Panc1 (cell line): ENCODE measurements around the gene S1PR2. TPM values are rescaled to one million over a fixed set of nuclear protein-coding genes. Genes with fewer than 3 reads are reported as not detected.

Experiments used
- ATAC-seq: fragments of 200-7000 bp; cut with Tn5 transposase; 2 replicates; pipeline ENCODE4 v1.9.1; 2020; ENCODE audit warnings: mild to moderate bottlenecking, moderate library complexity
- BruUV-seq: library from RNA; stranded (reverse); fragments of 400-500 nt; replicated peaks from 2 replicates; lab custom pipeline; 2021; lab: Mats Ljungman, UMichigan
- CTCF ChIA-PET: fragments of 300-600 bp; sonication (Branson Sonifier 250); formaldehyde crosslinking; loops from one replicate; lab custom pipeline; 2022; ENCODE audit warnings: antibody characterized with exemption; lab: Charles Lee
- POLR2A ChIA-PET: fragments of 300-600 bp; sonication (Branson Sonifier 250); formaldehyde crosslinking; loops from one replicate; lab custom pipeline; 2022; ENCODE audit warnings: antibody characterized with exemption; lab: Charles Lee
- DNase-seq: peaks from one replicate; pipeline ENCODE4 v3.0.0-alpha.2; 2010; ENCODE audit warnings: low read depth, low spot score
- H3K27ac ChIP-seq: 2 replicates; pipeline ENCODE4 v1.5.1; 2011; ENCODE audit warnings: mild to moderate bottlenecking, low read length, inconsistent platforms
- H3K27me3 ChIP-seq: fragments of 200-500 bp; sonication (Bioruptor generic); 2 replicates; pipeline ENCODE4 v1.6.0; 2014; ENCODE audit warnings: low read length, inconsistent platforms; ENCODE audit not compliant: control insufficient read depth, insufficient read depth
- H3K36me3 ChIP-seq: fragments of 200-500 bp; sonication (Bioruptor generic); 2 replicates; pipeline ENCODE4 v1.5.1; 2014; ENCODE audit warnings: inconsistent platforms, mild to moderate bottlenecking, low read length, moderate library complexity; ENCODE audit not compliant: control insufficient read depth, insufficient read depth
- H3K4me1 ChIP-seq: 2 replicates; pipeline ENCODE4 v1.5.1; 2011; ENCODE audit warnings: inconsistent platforms, mild to moderate bottlenecking, low read length, moderate library complexity; ENCODE audit not compliant: control insufficient read depth, insufficient read depth
- H3K4me3 ChIP-seq, 2 experiments: 2 replicates each; pipeline ENCODE4 v1.5.1; 2011 to 2012; ENCODE audit warnings: low read depth in 2 of 2, low read length in 2 of 2, mild to moderate bottlenecking in 2 of 2, inconsistent platforms in 1 of 2, moderate library complexity in 1 of 2
- H3K9me3 ChIP-seq: fragments of 200-500 bp; sonication (Bioruptor generic); 2 replicates; pipeline ENCODE4 v1.5.1; 2014; ENCODE audit warnings: low read depth, mild to moderate bottlenecking, inconsistent platforms, low read length, moderate library complexity; ENCODE audit not compliant: control insufficient read depth, insufficient read depth
- CTCF ChIP-seq: fragments of 450-650 bp; IDR thresholded peaks from 2 replicates; pipeline ENCODE4 v1.5.1; 2017; ENCODE audit warnings: mild to moderate bottlenecking
- POLR2AphosphoS5 ChIP-seq: IDR thresholded peaks from 2 replicates; pipeline ENCODE4 v1.6.1; 2012; ENCODE audit warnings: mild to moderate bottlenecking, low read depth, low read length, moderate library complexity
- REST ChIP-seq, 2 experiments: IDR thresholded peaks; 2 replicates each; pipeline ENCODE4 v1.6.1; 2011 to 2012; ENCODE audit warnings: low read depth in 2 of 2, control low read depth in 1 of 2, low read length in 1 of 2, mild to moderate bottlenecking in 1 of 2, moderate library complexity in 1 of 2; ENCODE audit not compliant: insufficient read depth in 1 of 2
- SIN3A ChIP-seq: IDR thresholded peaks from 2 replicates; pipeline ENCODE4 v1.6.1; 2012; ENCODE audit warnings: low read depth, mild to moderate bottlenecking, low read length, moderate library complexity, borderline replicate concordance; ENCODE audit not compliant: insufficient read depth
- TCF7L2 ChIP-seq: IDR thresholded peaks from 2 replicates; pipeline ENCODE4 v1.6.1; 2011; ENCODE audit warnings: mild to moderate bottlenecking, low read depth, low read length, inconsistent platforms
- in situ Hi-C: cut with HindIII; loops from 2 replicates; pipeline ENCODE4 v1.10.0; 2016; ENCODE audit warnings: low sequenced_read_pairs, low pct_unique_long_range_greater_than_20kb
- intact Hi-C: fragments of 100-400 bp; cut with micrococcal nuclease; formaldehyde crosslinking; loops from one replicate; pipeline ENCODE4 v1.10.0; 2022; ENCODE audit not compliant: unreplicated experiment
- total RNA-seq: library from RNA; stranded (reverse); gene quantifications from one replicate; pipeline ENCODE4 v1.2.1, GENCODE V29; 2021; ENCODE audit not compliant: unreplicated experiment

Gene S1PR2
- total RNA-seq, 1 experiment from 2014 or later: 2.9 TPM

GRCh38 chr19:10274589-10274988 is 43.5 kb upstream of the S1PR2 start:
- intact Hi-C loops: loop anchor here (5.0 kb wide), 1 partner anchor 113 kb away; no protein-coding TSS in a partner anchor
- Histone ChIP-seq H3K27ac (no peak overlapping the region), H3K9me3 (no peaks in the 10 kb centered on the region), H3K27me3 (no peaks in the 10 kb centered on the region), H3K4me1 (peaks cover 4% of the 10 kb centered on the region), H3K36me3 (no peaks in the 10 kb centered on the region; the same call in 1 of the 2 replicates), H3K4me3 (no peak overlapping the region)
- POLR2A ChIA-PET: no interaction called here
- CTCF ChIA-PET: no interaction called here
- in situ Hi-C loops: no loop called here
- no peak for TF ChIP-seq TCF7L2
- TF ChIP-seq POLR2AphosphoS5: no peak
- no peak for TF ChIP-seq CTCF
- no peak for TF ChIP-seq SIN3A
- TF ChIP-seq REST (IDR thresholded peaks at IDR 0.05; ENCODE audit: insufficient read depth in 1 of 2, low read depth in 2 of 2, low read length in 1 of 2): no peak
- no TSS peak for BruUV-seq
- DNase-seq (no peak), ATAC-seq (no peak)

DNA sequence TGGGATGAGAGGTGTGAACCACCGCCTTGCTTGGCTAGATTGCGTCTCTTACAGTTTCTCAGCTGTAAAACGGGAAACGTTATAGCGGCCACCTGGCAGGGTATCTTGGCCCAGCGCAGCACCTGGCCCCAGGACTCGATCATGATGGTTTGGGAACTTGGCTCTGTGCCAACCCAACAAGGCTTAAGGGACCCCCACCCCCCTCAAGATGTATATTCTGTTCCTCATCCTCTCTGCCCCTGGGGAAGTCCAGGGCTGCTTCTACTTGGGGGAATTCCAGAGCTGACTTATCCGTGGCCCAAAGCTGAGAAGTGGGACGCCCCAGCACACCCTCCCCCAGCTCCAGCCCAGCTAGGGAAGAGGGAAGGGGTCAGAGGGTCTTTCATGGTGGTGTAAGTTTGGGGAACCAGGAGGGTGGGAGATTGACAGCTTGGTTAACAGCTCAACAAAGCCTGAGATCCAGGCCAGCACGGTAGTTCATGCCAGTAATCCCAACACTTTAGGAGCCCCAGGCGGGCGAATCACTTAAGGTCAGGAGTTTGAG is 40.5 kb upstream of the S1PR2 start:
- Histone ChIP-seq H3K27me3 (no peaks in the 10 kb centered on the region), H3K27ac (peak overlapping the region; percentile 91), H3K4me3 (peak overlapping the region; percentile 55 to 83), H3K36me3 (no peaks in the 10 kb centered on the region; the same call in 1 of the 2 replicates), H3K4me1 (peaks cover 4% of the 10 kb centered on the region), H3K9me3 (no peaks in the 10 kb centered on the region)
- DNase-seq: no peak
- no peak for TF ChIP-seq SIN3A
- intact Hi-C loops (loop anchor here (5.0 kb wide), 1 partner anchor 116 kb away; no protein-coding TSS in a partner anchor), in situ Hi-C loops (no loop called here)
- TSS peak; percentile 94 for BruUV-seq
- ChIA-PET POLR2A (interaction anchor here (0.6 to 2.1 kb wide), 6 partner anchors 15 to 411 kb away, joined by 3 to 11 read pairs (median 5); partner anchors contain the start of genes DNMT1, ICAM4, ICAM5 and RAVER1), CTCF (interaction anchor here (0.7 to 1.9 kb wide), 3 partner anchors 9 to 64 kb away, joined by 3 to 6 read pairs (median 4); partner anchors contain the start of gene RAVER1)
- peak; percentile 40 for ATAC-seq
